Trophoblast cell (in vitro differentiated cells and primary cell): ENCODE measurements around the gene KRTAP13-3.

Experiments used
- DNase-seq, 2 donors: peaks; one replicate each; pipeline ENCODE4 v3.0.0-alpha.2; 2016
- H2AFZ ChIP-seq: 2 replicates; pipeline ENCODE4 v1.6.1; 2013; ENCODE audit warnings: low read length, moderate library complexity, mild to moderate bottlenecking; ENCODE audit not compliant: insufficient read depth, poor library complexity
- H2AK5ac ChIP-seq: 2 replicates; pipeline ENCODE4 v1.6.1; 2013; ENCODE audit warnings: mild to moderate bottlenecking, low read length
- H2BK120ac ChIP-seq: 2 replicates; pipeline ENCODE4 v1.6.1; 2013; ENCODE audit warnings: low read length, mild to moderate bottlenecking, moderate library complexity; ENCODE audit not compliant: insufficient read depth, poor library complexity
- H2BK12ac ChIP-seq: 2 replicates; pipeline ENCODE4 v1.6.1; 2013; ENCODE audit warnings: mild to moderate bottlenecking, low read length, moderate library complexity
- H2BK5ac ChIP-seq: 2 replicates; pipeline ENCODE4 v1.6.1; 2013; ENCODE audit warnings: low read length, low read depth, moderate library complexity, mild to moderate bottlenecking; ENCODE audit not compliant: poor library complexity
- H3K14ac ChIP-seq: 2 replicates; pipeline ENCODE4 v1.6.1; 2013; ENCODE audit warnings: mild to moderate bottlenecking, low read length
- H3K18ac ChIP-seq: 2 replicates; pipeline ENCODE4 v1.6.1; 2013; ENCODE audit warnings: mild to moderate bottlenecking, low read length
- H3K23ac ChIP-seq: 2 replicates; pipeline ENCODE4 v1.6.1; 2013; ENCODE audit warnings: low read length
- H3K27ac ChIP-seq: 2 replicates; pipeline ENCODE4 v1.5.1; 2013; ENCODE audit warnings: low read depth, mild to moderate bottlenecking, inconsistent platforms, low read length, moderate library complexity
- H3K27me3 ChIP-seq: 2 replicates; pipeline ENCODE4 v1.6.1; 2013; ENCODE audit warnings: inconsistent platforms, mild to moderate bottlenecking, low read length, moderate library complexity; ENCODE audit not compliant: insufficient read depth
- H3K36me3 ChIP-seq, 2 experiments: 1 replicate in 1 of 2; 2 replicates in 1 of 2; pipeline ENCODE4 v1.6.1; 2013; ENCODE audit warnings: low read length in 2 of 2, mild to moderate bottlenecking in 2 of 2, moderate library complexity in 1 of 2; ENCODE audit not compliant: insufficient read depth in 2 of 2, control insufficient read depth in 1 of 2
- H3K4ac ChIP-seq: 2 replicates; pipeline ENCODE4 v1.6.1; 2013; ENCODE audit warnings: low read depth, mild to moderate bottlenecking, low read length, moderate library complexity
- H3K4me1 ChIP-seq, 2 experiments: 1 replicate in 1 of 2; 2 replicates in 1 of 2; pipeline ENCODE4 v1.6.1; 2013; ENCODE audit warnings: low read length in 2 of 2, mild to moderate bottlenecking in 2 of 2, moderate library complexity in 1 of 2; ENCODE audit not compliant: insufficient read depth in 2 of 2, control insufficient read depth in 1 of 2
- H3K4me2 ChIP-seq: 2 replicates; pipeline ENCODE4 v1.6.1; 2013; ENCODE audit warnings: inconsistent platforms, mild to moderate bottlenecking, low read length, moderate library complexity
- H3K4me3 ChIP-seq: 2 replicates; pipeline ENCODE4 v1.5.1; 2013; ENCODE audit warnings: mild to moderate bottlenecking, low read depth, low read length, inconsistent platforms
- H3K79me1 ChIP-seq: one replicate; pipeline ENCODE4 v1.6.1; 2013; ENCODE audit warnings: low read length
- H3K79me2 ChIP-seq: 2 replicates; pipeline ENCODE4 v1.6.1; 2013; ENCODE audit warnings: low read length, mild to moderate bottlenecking; ENCODE audit not compliant: control insufficient read depth, insufficient read depth, poor library complexity
- H3K9ac ChIP-seq: 2 replicates; pipeline ENCODE4 v1.6.1; 2013; ENCODE audit warnings: mild to moderate bottlenecking, low read length
- H3K9me3 ChIP-seq: 2 replicates; pipeline ENCODE4 v1.6.1; 2013; ENCODE audit warnings: low read depth, mild to moderate bottlenecking, control low read depth, inconsistent platforms, low read length; ENCODE audit not compliant: insufficient read depth
- H4K12ac ChIP-seq: 2 replicates; pipeline ENCODE4 v1.6.1; 2013; ENCODE audit warnings: low read depth, mild to moderate bottlenecking, low read length, moderate library complexity
- H4K8ac ChIP-seq: 2 replicates; pipeline ENCODE4 v1.6.1; 2013; ENCODE audit warnings: low read depth, mild to moderate bottlenecking, low read length, moderate library complexity
- H4K91ac ChIP-seq: one replicate; pipeline ENCODE4 v1.6.1; 2013; ENCODE audit warnings: low read depth, mild to moderate bottlenecking, low read length, moderate library complexity
- WGBS: extraction: QIAGEN DNeasy Blood & Tissue Kit; methylation state at CpG from one replicate; pipeline ENCODE4 v1.1.7; 2013; ENCODE audit warnings: missing lambda C conversion rate; ENCODE audit not compliant: insufficient read length, insufficient coverage; ENCODE audit errors: extremely low coverage; 5-methylcytosine and 5-hydroxymethylcytosine counted together

Gene KRTAP13-3

DNA sequence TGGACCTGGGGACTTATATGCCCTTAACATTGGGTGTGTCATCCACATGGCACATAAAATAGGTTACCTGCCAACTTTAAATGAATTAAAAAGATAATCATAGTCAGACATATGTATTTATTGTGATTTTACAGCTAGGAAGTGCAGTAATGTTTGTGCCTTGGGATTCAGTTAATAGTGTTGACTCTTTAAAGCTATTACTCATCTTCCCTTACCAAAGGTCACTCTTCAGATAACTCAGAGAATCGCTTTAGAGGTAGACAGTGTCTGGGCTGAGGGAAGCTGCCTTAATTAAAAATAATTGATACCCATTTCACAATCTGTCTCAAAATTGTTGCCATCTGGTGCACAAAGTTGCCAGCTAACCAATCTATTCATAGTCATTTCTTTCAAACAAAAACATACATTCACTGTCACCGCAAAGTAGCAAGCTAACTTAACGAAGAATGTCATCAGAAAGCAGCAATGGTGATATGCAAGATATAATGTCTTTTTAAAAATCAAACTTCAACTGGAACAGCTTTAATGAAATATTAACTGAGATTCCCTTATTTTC is 11.4 kb upstream of the KRTAP13-3 start:
- Histone ChIP-seq H3K9ac (no peak overlapping the region), H4K12ac (no peak overlapping the region), H3K27ac (no peak overlapping the region), H2AK5ac (no peak overlapping the region), H3K4me2 (no peak overlapping the region), H4K8ac (no peak overlapping the region), H3K9me3 (no peaks in the 10 kb centered on the region), H3K23ac (no peak overlapping the region), H3K4me3 (no peak overlapping the region), H3K4me1 (no peaks in the 10 kb centered on the region), H3K79me2 (no peaks in the 10 kb centered on the region), H3K79me1 (no peaks in the 10 kb centered on the region), H3K18ac (no peak overlapping the region), H3K27me3 (no peaks in the 10 kb centered on the region), H2BK120ac (no peak overlapping the region), H2AFZ (no peak overlapping the region), H3K4ac (no peak overlapping the region), H2BK12ac (no peak overlapping the region), H2BK5ac (no peak overlapping the region), H4K91ac (no peak overlapping the region), H3K36me3 (no peaks in the 10 kb centered on the region), H3K14ac (no peak overlapping the region)
- no CpG with 5 or more reads among the region's 3 CpGs for WGBS
- no peak for DNase-seq

DNA sequence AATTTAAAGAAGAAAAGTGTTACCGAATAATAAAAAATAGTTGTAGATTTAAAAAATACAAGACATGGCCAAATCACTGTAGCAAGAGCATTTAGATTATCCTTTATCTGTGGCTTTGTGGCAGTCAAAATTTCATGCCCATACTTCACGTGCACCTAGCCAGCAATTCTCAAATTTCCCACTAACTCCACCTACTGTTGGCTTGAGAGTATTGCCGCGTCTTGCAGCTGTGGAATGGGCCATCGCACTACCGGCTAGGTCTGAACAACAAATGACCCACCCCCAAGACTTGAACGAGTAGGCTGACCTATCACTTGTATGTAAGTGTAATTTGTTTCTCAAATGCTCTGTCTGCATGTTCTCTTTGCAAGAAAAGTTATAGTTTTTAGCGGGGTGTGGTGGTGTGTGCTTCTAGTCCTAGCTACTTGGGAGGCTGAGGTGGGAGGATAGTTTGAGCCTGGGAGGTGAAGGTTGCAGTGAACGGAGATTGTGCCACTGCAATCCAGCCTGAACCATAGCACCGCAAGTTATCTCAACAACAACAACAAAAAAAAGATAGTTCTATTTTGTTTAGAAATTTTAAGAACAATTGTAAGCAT is 8.4 kb upstream of the KRTAP13-3 start:
- no peaks in the 10 kb centered on the region for H3K79me2 ChIP-seq
- H3K9ac ChIP-seq = no peak overlapping the region
- no peak overlapping the region for H2BK120ac ChIP-seq
- DNase-seq = peak; percentile 37 to 73
- H3K4me1 ChIP-seq = no peaks in the 10 kb centered on the region
- no peak overlapping the region for H3K4me2 ChIP-seq
- H3K9me3 ChIP-seq = no peaks in the 10 kb centered on the region
- H2BK12ac ChIP-seq = no peak overlapping the region
- H3K27ac ChIP-seq = no peak overlapping the region
- no peak overlapping the region for H3K4ac ChIP-seq
- no peaks in the 10 kb centered on the region for H3K27me3 ChIP-seq
- no peak overlapping the region for H4K91ac ChIP-seq
- no peak overlapping the region for H3K18ac ChIP-seq
- no peak overlapping the region for H2AFZ ChIP-seq
- no peak overlapping the region for H2AK5ac ChIP-seq
- no peak overlapping the region for H4K8ac ChIP-seq
- WGBS = no CpG with 5 or more reads among the region's 10 CpGs
- no peaks in the 10 kb centered on the region for H3K36me3 ChIP-seq
- H3K4me3 ChIP-seq = no peak overlapping the region
- no peak overlapping the region for H4K12ac ChIP-seq
- no peak overlapping the region for H2BK5ac ChIP-seq
- H3K14ac ChIP-seq = no peak overlapping the region
- no peak overlapping the region for H3K23ac ChIP-seq
- H3K79me1 ChIP-seq = no peaks in the 10 kb centered on the region

DNA sequence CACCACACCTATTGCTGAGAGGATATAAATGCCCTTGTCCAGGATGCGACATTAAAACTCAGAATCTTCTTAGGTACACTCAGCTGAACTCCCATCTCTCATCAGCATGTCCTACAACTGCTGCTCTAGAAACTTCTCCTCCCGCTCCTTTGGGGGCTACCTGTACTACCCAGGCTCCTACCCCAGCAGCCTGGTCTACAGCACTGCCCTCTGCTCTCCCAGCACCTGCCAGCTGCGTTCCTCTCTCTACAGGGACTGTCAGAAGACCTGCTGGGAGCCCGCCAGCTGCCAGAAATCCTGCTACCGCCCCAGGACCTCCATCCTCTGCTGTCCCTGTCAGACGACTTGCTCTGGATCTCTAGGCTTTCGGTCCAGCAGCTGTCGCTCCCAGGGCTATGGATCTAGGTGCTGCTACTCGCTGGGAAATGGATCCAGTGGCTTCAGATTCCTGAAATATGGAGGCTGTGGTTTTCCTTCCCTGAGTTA is 4.5 kb upstream of the KRTAP13-3 start, which contains the start of gene KRTAP13-4:
KRTAP13-4 (plus strand) TSS at position 51 of the 486 bp plus-strand sequence; CDS start at position 107, 56 bp downstream.
- Histone ChIP-seq H3K18ac (no peak within 1 kb of the TSS), H2BK120ac (no peak within 1 kb of the TSS), H3K79me2 (no peaks in the 10 kb centered on the region), H3K9ac (no peak within 1 kb of the TSS), H3K4me3 (no peak within 1 kb of the TSS), H3K14ac (no peak within 1 kb of the TSS), H2AFZ (no peak within 1 kb of the TSS), H2BK5ac (no peak within 1 kb of the TSS), H4K8ac (no peak within 1 kb of the TSS), H3K23ac (no peak within 1 kb of the TSS), H3K36me3 (no peaks in the 10 kb centered on the region), H3K4ac (no peak within 1 kb of the TSS), H3K27me3 (no peaks in the 10 kb centered on the region), H3K27ac (no peak within 1 kb of the TSS), H4K12ac (no peak within 1 kb of the TSS), H2AK5ac (no peak within 1 kb of the TSS), H3K4me2 (no peak within 1 kb of the TSS), H2BK12ac (no peak within 1 kb of the TSS), H3K4me1 (no peaks in the 10 kb centered on the region), H4K91ac (no peak within 1 kb of the TSS), H3K79me1 (no peaks in the 10 kb centered on the region), H3K9me3 (no peaks in the 10 kb centered on the region)
- WGBS = no CpG with 5 or more reads among the region's 9 CpGs
- no peak for DNase-seq

DNA sequence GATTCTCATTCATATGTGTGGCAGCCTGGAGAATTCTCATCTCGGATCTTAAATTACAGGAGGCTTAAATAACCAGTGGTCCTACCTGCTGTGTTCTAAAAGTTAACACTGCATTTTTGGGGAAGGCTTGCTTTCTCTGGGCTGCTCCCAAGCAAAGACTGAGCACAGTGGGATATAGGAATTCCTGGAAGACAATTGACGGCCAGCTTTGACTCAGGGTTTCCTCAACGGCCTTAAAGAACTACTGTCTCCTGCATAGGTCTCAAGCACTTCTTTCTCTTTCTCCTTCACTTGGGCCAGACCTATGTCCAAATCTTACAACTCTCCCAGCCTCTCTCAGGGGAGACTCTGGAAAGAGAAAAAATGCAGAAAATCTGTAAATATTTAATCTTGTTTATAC is 1.0 kb upstream of the KRTAP13-3 start:
- Histone ChIP-seq H3K14ac (no peak overlapping the region), H2AFZ (no peak overlapping the region), H4K91ac (no peak overlapping the region), H3K79me2 (no peaks in the 10 kb centered on the region), H3K4me1 (no peaks in the 10 kb centered on the region), H3K9ac (no peak overlapping the region), H3K9me3 (no peaks in the 10 kb centered on the region), H3K79me1 (no peaks in the 10 kb centered on the region), H4K8ac (no peak overlapping the region), H3K4me2 (no peak overlapping the region), H3K27ac (no peak overlapping the region), H3K18ac (no peak overlapping the region), H2BK120ac (no peak overlapping the region), H3K36me3 (no peaks in the 10 kb centered on the region), H3K4ac (no peak overlapping the region), H3K4me3 (no peak overlapping the region), H4K12ac (no peak overlapping the region), H3K27me3 (no peaks in the 10 kb centered on the region), H2BK12ac (no peak overlapping the region), H2BK5ac (no peak overlapping the region), H3K23ac (no peak overlapping the region), H2AK5ac (no peak overlapping the region)
- no CpG with 5 or more reads among the region's 3 CpGs for WGBS
- no peak for DNase-seq
